ENCODE measurements around the gene PLVAP. TPM values are rescaled to one million over a fixed set of nuclear protein-coding genes. Genes with fewer than 3 reads are reported as not detected.

PLVAP gene
- total and polyA plus RNA-seq, 9 of the 15 experiments (the other 6 are each of a cell fraction or from before 2014, with no cell fraction given) = 0.09 to 0.84 (median 0.51) TPM; not detected in 4

DNA sequence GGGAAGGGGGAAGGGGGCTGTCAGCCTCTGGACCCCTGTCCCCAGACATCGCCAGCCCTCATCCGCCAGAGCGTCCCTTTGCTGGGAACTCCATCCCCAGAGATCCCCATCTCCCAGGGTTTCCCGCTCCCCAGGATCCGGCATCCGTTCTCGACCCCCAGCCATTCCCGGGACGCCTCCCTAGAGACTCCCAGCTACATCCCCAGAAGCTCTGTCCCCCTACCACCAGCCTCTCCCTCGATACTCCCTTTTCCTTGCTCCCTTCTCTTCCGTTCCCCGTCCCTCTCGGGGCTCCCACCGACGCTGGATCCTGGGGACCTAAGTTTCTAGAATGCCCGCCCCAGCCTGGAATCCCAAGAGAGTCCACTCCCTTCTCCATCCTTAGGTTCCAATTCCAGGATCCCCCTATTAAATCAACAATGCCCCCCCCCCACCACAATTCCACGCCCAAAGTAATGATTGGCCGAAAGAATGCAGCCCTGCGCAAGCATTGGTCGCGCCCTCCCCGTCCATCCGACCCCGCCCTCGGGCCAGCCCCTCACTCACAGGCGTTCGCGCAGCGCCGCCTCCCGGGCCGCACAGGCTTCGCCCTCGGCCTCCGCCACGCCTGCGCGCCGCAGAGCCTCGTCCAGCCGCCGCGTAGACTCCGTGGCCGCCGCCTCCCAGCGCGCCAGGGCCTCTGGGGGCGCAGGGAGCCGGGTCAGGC is 13.7 kb upstream of the PLVAP start (continued):
- TF ChIP-seq NR1H2 (CRISPR knock-in tag; IDR thresholded peaks at IDR 0.05) (no peak), POLR3A (IDR thresholded peaks at IDR 0.05; ENCODE audit: borderline replicate concordance, extremely low read depth, insufficient read depth, insufficient read length) (no peak), ZNF140 (CRISPR knock-in tag; IDR thresholded peaks at IDR 0.05) (no peak), ZFP30 (CRISPR knock-in tag; IDR thresholded peaks at IDR 0.05; ENCODE audit: borderline replicate concordance) (no peak), NEUROD1 (IDR thresholded peaks at IDR 0.05; ENCODE audit: borderline replicate concordance, low read depth, low read length, partially characterized antibody) (no peak), MCM3 (IDR thresholded peaks at IDR 0.05) (no peak), ZNF134 (CRISPR knock-in tag; conservative IDR thresholded peaks at IDR 0.05) (no peak), POU5F1 (IDR thresholded peaks at IDR 0.05; ENCODE audit: borderline replicate concordance, low read depth, low read length, partially characterized antibody) (no peak), RB1 (IDR thresholded peaks at IDR 0.05; ENCODE audit: low read depth) (peak; percentile 90), HNRNPH1 (optimal IDR thresholded peaks at IDR 0.05; ENCODE audit: low read depth, low read length) (no peak), NR4A1 (CRISPR knock-in tag; IDR thresholded peaks at IDR 0.05) (no peak), NR4A1 (tag; IDR thresholded peaks at IDR 0.05) (no peak), HLTF (IDR thresholded peaks at IDR 0.05) (0 out of 2 replicates have a peak, but pooled peaks have one; percentile 30), NRF1 (conservative IDR thresholded peaks at IDR 0.05 in 1 of 2, IDR thresholded peaks at IDR 0.05 in 1 of 2) (peak; percentile 93 to 94), NONO (IDR thresholded peaks at IDR 0.05; ENCODE audit: low read depth in 2 of 2, low read length in 1 of 2) (peak in 1 of 2 experiments; percentile 35; a peak in 1 of 4 replicates), CEBPG (CRISPR knock-in tag; IDR thresholded peaks at IDR 0.05) (no peak), CEBPG (tag; conservative IDR thresholded peaks at IDR 0.05 in 1 of 2, IDR thresholded peaks at IDR 0.05 in 1 of 2) (no peak), ARID1B (IDR thresholded peaks at IDR 0.05) (peak; percentile 33; the same call in 1 of the 2 replicates), BACH1 (tag; IDR thresholded peaks at IDR 0.05) (no peak), SRSF1 (IDR thresholded peaks at IDR 0.05; ENCODE audit: low read depth, low read length) (no peak), SMARCC2 (IDR thresholded peaks at IDR 0.05; ENCODE audit: low read depth) (no peak)
- TF ChIP-seq, protein P1, sequence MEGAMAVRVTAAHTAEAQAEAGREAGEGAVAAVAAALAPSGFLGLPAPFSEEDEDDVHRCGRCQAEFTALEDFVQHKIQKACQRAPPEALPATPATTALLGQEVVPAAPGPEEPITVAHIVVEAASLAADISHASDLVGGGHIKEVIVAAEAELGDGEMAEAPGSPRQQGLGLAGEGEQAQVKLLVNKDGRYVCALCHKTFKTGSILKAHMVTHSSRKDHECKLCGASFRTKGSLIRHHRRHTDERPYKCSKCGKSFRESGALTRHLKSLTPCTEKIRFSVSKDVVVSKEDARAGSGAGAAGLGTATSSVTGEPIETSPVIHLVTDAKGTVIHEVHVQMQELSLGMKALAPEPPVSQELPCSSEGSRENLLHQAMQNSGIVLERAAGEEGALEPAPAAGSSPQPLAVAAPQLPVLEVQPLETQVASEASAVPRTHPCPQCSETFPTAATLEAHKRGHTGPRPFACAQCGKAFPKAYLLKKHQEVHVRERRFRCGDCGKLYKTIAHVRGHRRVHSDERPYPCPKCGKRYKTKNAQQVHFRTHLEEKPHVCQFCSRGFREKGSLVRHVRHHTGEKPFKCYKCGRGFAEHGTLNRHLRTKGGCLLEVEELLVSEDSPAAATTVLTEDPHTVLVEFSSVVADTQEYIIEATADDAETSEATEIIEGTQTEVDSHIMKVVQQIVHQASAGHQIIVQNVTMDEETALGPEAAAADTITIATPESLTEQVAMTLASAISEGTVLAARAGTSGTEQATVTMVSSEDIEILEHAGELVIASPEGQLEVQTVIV (CRISPR knock-in tag; IDR thresholded peaks at IDR 0.05; ENCODE audit: borderline replicate concordance) = no peak
- TF ChIP-seq, protein P2, sequence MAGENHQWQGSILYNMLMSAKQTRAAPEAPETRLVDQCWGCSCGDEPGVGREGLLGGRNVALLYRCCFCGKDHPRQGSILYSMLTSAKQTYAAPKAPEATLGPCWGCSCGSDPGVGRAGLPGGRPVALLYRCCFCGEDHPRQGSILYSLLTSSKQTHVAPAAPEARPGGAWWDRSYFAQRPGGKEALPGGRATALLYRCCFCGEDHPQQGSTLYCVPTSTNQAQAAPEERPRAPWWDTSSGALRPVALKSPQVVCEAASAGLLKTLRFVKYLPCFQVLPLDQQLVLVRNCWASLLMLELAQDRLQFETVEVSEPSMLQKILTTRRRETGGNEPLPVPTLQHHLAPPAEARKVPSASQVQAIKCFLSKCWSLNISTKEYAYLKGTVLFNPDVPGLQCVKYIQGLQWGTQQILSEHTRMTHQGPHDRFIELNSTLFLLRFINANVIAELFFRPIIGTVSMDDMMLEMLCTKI (IDR thresholded peaks at IDR 0.05; ENCODE audit: partially characterized antibody) = no peak
- TF ChIP-seq, protein P3, sequence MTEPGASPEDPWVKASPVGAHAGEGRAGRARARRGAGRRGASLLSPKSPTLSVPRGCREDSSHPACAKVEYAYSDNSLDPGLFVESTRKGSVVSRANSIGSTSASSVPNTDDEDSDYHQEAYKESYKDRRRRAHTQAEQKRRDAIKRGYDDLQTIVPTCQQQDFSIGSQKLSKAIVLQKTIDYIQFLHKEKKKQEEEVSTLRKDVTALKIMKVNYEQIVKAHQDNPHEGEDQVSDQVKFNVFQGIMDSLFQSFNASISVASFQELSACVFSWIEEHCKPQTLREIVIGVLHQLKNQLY (CRISPR knock-in tag; conservative IDR thresholded peaks at IDR 0.05) = no peak

All from K562 (cell line).